IMR-90 (cell line): ENCODE results near the gene STAT5B. TPM values are rescaled to one million over a fixed set of nuclear protein-coding genes. Genes with fewer than 3 reads are reported as not detected.
"Not testable (repeated sequence)": the region's sequence is repeated elsewhere in the genome, so short reads cannot be mapped to it uniquely, and the experiment has no call there.

ENCODE experiments used
- ATAC-seq: fragments of 200-7000 bp; cut with Tn5 transposase; 2 replicates; pipeline ENCODE4 v1.9.1; 2020; ENCODE audit warnings: low read depth, mild to moderate bottlenecking, moderate library complexity
- BruUV-seq: library from RNA; stranded (reverse); fragments of 400-500 nt; replicated peaks from 2 replicates; lab custom pipeline; 2021; lab: Mats Ljungman, UMichigan
- CTCF ChIA-PET: fragments of 300-600 bp; formaldehyde crosslinking; extraction: SDS; loops from one replicate; lab custom pipeline; 2021; ENCODE audit warnings: antibody characterized with exemption; lab: Yijun Ruan, JAX
- POLR2A ChIA-PET: fragments of 300-600 bp; sonication (Branson Sonifier 250); formaldehyde crosslinking; loops from one replicate; lab custom pipeline; 2022; ENCODE audit warnings: antibody characterized with exemption; ENCODE audit not compliant: unreplicated experiment; lab: Charles Lee
- DNase-seq: peaks from one replicate; pipeline ENCODE4 v3.0.0; 2013
- H2AFZ ChIP-seq: replicated peaks from 2 replicates; pipeline ENCODE3; 2013; ENCODE audit warnings: low read length, mild to moderate bottlenecking; ENCODE audit not compliant: poor library complexity
- H2AK5ac ChIP-seq: 2 replicates; pipeline ENCODE4 v1.6.1; 2013; ENCODE audit warnings: low read depth, low read length, inconsistent platforms
- H2AK9ac ChIP-seq: replicated peaks from 2 replicates; pipeline ENCODE3; 2013; ENCODE audit warnings: mild to moderate bottlenecking, low read depth, low read length, moderate library complexity; ENCODE audit not compliant: poor library complexity
- H2BK120ac ChIP-seq: 2 replicates; pipeline ENCODE4 v1.6.1; 2013; ENCODE audit warnings: low read depth, low read length, inconsistent platforms
- H2BK15ac ChIP-seq: 3 replicates; pipeline ENCODE4 v1.6.1; 2013; ENCODE audit warnings: low read depth, low read length, inconsistent platforms
- H2BK20ac ChIP-seq: 2 replicates; pipeline ENCODE4 v1.6.1; 2013; ENCODE audit warnings: low read depth, mild to moderate bottlenecking, inconsistent platforms, low read length, moderate library complexity
- H2BK5ac ChIP-seq: 2 replicates; pipeline ENCODE4 v1.6.1; 2013; ENCODE audit warnings: mild to moderate bottlenecking, low read depth, low read length, inconsistent platforms; ENCODE audit not compliant: poor library complexity, severe bottlenecking
- H3K14ac ChIP-seq: replicated peaks from 2 replicates; pipeline ENCODE4 v1.6.1; 2013; ENCODE audit warnings: low read depth, low read length, inconsistent platforms
- H3K18ac ChIP-seq: 2 replicates; pipeline ENCODE4 v1.6.1; 2013; ENCODE audit warnings: low read depth, low read length, control low read depth
- H3K23ac ChIP-seq: 2 replicates; pipeline ENCODE4 v1.6.1; 2013; ENCODE audit warnings: low read depth, low read length, inconsistent platforms
- H3K27ac ChIP-seq: 2 replicates; pipeline ENCODE4 v1.5.1; 2013; ENCODE audit warnings: mild to moderate bottlenecking, control low read depth, low read length; ENCODE audit not compliant: insufficient read depth
- H3K27me3 ChIP-seq: 2 replicates; pipeline ENCODE4 v1.6.1; 2013; ENCODE audit warnings: low read length; ENCODE audit not compliant: control insufficient read depth, insufficient read depth
- H3K36me3 ChIP-seq: 2 replicates; pipeline ENCODE4 v1.6.1; 2013; ENCODE audit warnings: low read length, mixed read lengths; ENCODE audit not compliant: control insufficient read depth, insufficient read depth
- H3K4ac ChIP-seq: 2 replicates; pipeline ENCODE4 v1.6.1; 2013; ENCODE audit warnings: low read depth, low read length, inconsistent platforms
- H3K4me1 ChIP-seq: 2 replicates; pipeline ENCODE4 v1.6.1; 2013; ENCODE audit warnings: low read length, mixed read lengths; ENCODE audit not compliant: control insufficient read depth, insufficient read depth
- H3K4me2 ChIP-seq: 2 replicates; pipeline ENCODE4 v1.6.1; 2013; ENCODE audit warnings: low read depth, mild to moderate bottlenecking, control low read depth, low read length, moderate library complexity
- H3K4me3 ChIP-seq: 2 replicates; pipeline ENCODE4 v1.5.1; 2013; ENCODE audit warnings: low read depth, mild to moderate bottlenecking, control low read depth, low read length, moderate library complexity; ENCODE audit not compliant: insufficient read depth
- H3K56ac ChIP-seq: 2 replicates; pipeline ENCODE4 v1.6.1; 2013; ENCODE audit warnings: low read length, inconsistent platforms; ENCODE audit not compliant: insufficient read depth; ENCODE audit errors: extremely low read depth
- H3K79me1 ChIP-seq, 2 experiments: 2 replicates each; pipeline ENCODE4 v1.6.1; 2013; ENCODE audit warnings: low read length in 2 of 2, inconsistent platforms in 1 of 2, low read depth in 1 of 2
- H3K9ac ChIP-seq: 2 replicates; pipeline ENCODE4 v1.6.1; 2013; ENCODE audit warnings: low read depth, low read length, control low read depth
- H3K9me1 ChIP-seq: 2 replicates; pipeline ENCODE4 v1.6.1; 2013; ENCODE audit warnings: low read length, inconsistent platforms; ENCODE audit not compliant: insufficient read depth
- H3K9me3 ChIP-seq: 2 replicates; pipeline ENCODE4 v1.6.1; 2013; ENCODE audit warnings: low read length; ENCODE audit not compliant: control insufficient read depth, insufficient read depth
- H4K20me1 ChIP-seq: 2 replicates; pipeline ENCODE4 v1.6.1; 2013; ENCODE audit warnings: low read length, inconsistent platforms; ENCODE audit not compliant: insufficient read depth
- H4K5ac ChIP-seq: 2 replicates; pipeline ENCODE4 v1.6.1; 2013; ENCODE audit warnings: mild to moderate bottlenecking, low read depth, low read length, control low read depth
- H4K8ac ChIP-seq, 2 experiments: 2 replicates each; pipeline ENCODE4 v1.6.1; 2013; ENCODE audit warnings: low read depth in 2 of 2, low read length in 2 of 2, control low read depth in 1 of 2, inconsistent platforms in 1 of 2
- H4K91ac ChIP-seq: 2 replicates; pipeline ENCODE4 v1.6.1; 2013; ENCODE audit warnings: low read depth, low read length, inconsistent platforms; ENCODE audit not compliant: insufficient read depth
- WGBS, 2 experiments: methylation state at CpG; one replicate each; pipeline versions ENCODE4 v1.1.5 to v1.1.7; 2013; ENCODE audit warnings: missing lambda C conversion rate in 2 of 2; ENCODE audit not compliant: insufficient read length in 1 of 2; ENCODE audit errors: extremely low coverage in 2 of 2; 5-methylcytosine and 5-hydroxymethylcytosine counted together
- dilution Hi-C: fragments of 300-500 bp; cut with HindIII; formaldehyde crosslinking; loops from one replicate; pipeline ENCODE4 v1.14.3; 2018; ENCODE audit warnings: low sequenced_read_pairs; ENCODE audit not compliant: unreplicated experiment
- in situ Hi-C: fragments of 300-500 bp; cut with MboI; formaldehyde crosslinking; loops from 3 replicates; pipeline ENCODE4 v1.14.3; 2019; ENCODE audit warnings: low sequenced_read_pairs, inconsistent platforms, mixed read lengths
- intact Hi-C: fragments of 100-400 bp; cut with micrococcal nuclease; formaldehyde crosslinking; loops from 2 replicates; pipeline ENCODE4 v1.10.0; 2022
- polyA plus RNA-seq, 3 experiments: library from polyadenylated mRNA; depleted of rRNA; stranded (reverse); fragments of >200 nt; gene quantifications; 2 replicates each; pipeline ENCODE4 v1.2.3, GENCODE V29; 2012; ENCODE audit warnings: low replicate concordance in 1 of 3
- total RNA-seq: library from RNA; depleted of rRNA; stranded (reverse); fragments of >200 nt; gene quantifications from 2 replicates; pipeline ENCODE4 v1.2.3, GENCODE V29; 2012

Gene STAT5B
- total and polyA plus RNA-seq, 2 of the 4 experiments (the other 2 are of a cell fraction) = 24.4 to 29.6 TPM

DNA sequence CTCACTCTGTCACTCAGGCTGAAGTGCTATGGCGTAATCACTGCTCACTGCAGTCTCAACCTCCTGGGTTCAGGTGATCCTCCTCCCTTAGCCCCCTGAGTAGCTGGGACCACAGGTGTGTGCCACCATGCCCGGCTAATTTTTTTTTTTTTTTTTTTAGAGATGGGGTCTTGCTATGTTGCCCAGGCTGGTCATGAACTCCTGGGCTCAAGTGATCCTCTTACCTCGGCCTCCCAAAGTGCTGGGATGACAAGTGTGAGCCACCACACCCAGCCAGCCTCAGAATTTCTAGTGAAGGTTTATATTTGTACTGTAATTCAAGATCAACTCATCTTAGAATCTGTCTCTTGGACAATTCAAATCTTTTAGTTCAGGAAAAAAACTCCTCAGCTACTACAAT is 32.1 kb downstream of the STAT5B start:
- H2BK120ac ChIP-seq, H2BK20ac ChIP-seq, H4K5ac ChIP-seq, H3K23ac ChIP-seq, BruUV-seq, intact Hi-C loops, H2BK5ac ChIP-seq, H3K14ac ChIP-seq, H3K4me2 ChIP-seq, H3K18ac ChIP-seq, H3K27ac ChIP-seq, H3K27me3 ChIP-seq, POLR2A ChIA-PET, H2AFZ ChIP-seq, H3K9me3 ChIP-seq, H4K8ac ChIP-seq, H3K9ac ChIP-seq, H3K4ac ChIP-seq, CTCF ChIA-PET, ATAC-seq, H3K9me1 ChIP-seq, H4K91ac ChIP-seq, H2BK15ac ChIP-seq, H2AK5ac ChIP-seq, in situ Hi-C loops, dilution Hi-C loops, H3K4me3 ChIP-seq, DNase-seq, H2AK9ac ChIP-seq, H3K56ac ChIP-seq, H3K4me1 ChIP-seq, H3K36me3 ChIP-seq: not testable (repeated sequence)
- Histone ChIP-seq H4K20me1 (peaks cover 36% of the 10 kb centered on the region), H3K79me1 (peaks cover 25 to 64% of the 10 kb centered on the region in 2 experiments)
- no CpG with 5 or more reads among the region's 3 CpGs for WGBS, 2 experiments
